GM12872 (cell line): ENCODE results near the gene ASL.

Source experiments
- CTCF ChIP-seq: IDR thresholded peaks from 3 replicates; pipeline ENCODE4 v1.5.1; 2011; ENCODE audit warnings: low read depth, mild to moderate bottlenecking, low read length, moderate library complexity; ENCODE audit not compliant: insufficient read depth

Gene ASL

GRCh38 chr7:66047426-66047825 lies 28.2 kb upstream of the ASL start:
- TF ChIP-seq CTCF, result no peak

GRCh38 chr7:66049886-66050285 lies 25.7 kb upstream of the ASL start:
- TF ChIP-seq CTCF, result peak; percentile 11; the same call in 1 of the 3 replicates

GRCh38 chr7:66050337-66050957 lies 25.2 kb upstream of the ASL start:
- TF ChIP-seq CTCF, result no peak

GRCh38 chr7:66050990-66051448 lies 24.6 kb upstream of the ASL start:
- no peak for TF ChIP-seq CTCF

- no peak for TF ChIP-seq CTCF
Measured at GRCh38 chr7:66052447-66052846, 23.2 kb upstream of the ASL start.

- TF ChIP-seq CTCF, result no peak
Measured at GRCh38 chr7:66054063-66054462, 21.6 kb upstream of the ASL start.

- no peak for TF ChIP-seq CTCF
Measured at GRCh38 chr7:66055321-66055956, 20.2 kb upstream of the ASL start.
